ENCODE data around the gene IRAK2.

GRCh38 chr3:10217359-10217758 is 52.6 kb downstream of the IRAK2 start:
- TF ChIP-seq, protein P1, sequence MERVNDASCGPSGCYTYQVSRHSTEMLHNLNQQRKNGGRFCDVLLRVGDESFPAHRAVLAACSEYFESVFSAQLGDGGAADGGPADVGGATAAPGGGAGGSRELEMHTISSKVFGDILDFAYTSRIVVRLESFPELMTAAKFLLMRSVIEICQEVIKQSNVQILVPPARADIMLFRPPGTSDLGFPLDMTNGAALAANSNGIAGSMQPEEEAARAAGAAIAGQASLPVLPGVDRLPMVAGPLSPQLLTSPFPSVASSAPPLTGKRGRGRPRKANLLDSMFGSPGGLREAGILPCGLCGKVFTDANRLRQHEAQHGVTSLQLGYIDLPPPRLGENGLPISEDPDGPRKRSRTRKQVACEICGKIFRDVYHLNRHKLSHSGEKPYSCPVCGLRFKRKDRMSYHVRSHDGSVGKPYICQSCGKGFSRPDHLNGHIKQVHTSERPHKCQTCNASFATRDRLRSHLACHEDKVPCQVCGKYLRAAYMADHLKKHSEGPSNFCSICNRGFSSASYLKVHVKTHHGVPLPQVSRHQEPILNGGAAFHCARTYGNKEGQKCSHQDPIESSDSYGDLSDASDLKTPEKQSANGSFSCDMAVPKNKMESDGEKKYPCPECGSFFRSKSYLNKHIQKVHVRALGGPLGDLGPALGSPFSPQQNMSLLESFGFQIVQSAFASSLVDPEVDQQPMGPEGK (CRISPR knock-in tag; IDR thresholded peaks at IDR 0.05; ENCODE audit: borderline replicate concordance), result no peak
- TF ChIP-seq CSRNP3 (CRISPR knock-in tag; IDR thresholded peaks at IDR 0.05) (no peak), ZFP30 (CRISPR knock-in tag; IDR thresholded peaks at IDR 0.05) (no peak), ZC3H10 (CRISPR knock-in tag; IDR thresholded peaks at IDR 0.05) (no peak), BACH2 (CRISPR knock-in tag; IDR thresholded peaks at IDR 0.05; ENCODE audit: borderline replicate concordance) (no peak), ARNTL (CRISPR knock-in tag; IDR thresholded peaks at IDR 0.05; ENCODE audit: borderline replicate concordance, low read depth) (no peak), ZFP3 (CRISPR knock-in tag; IDR thresholded peaks at IDR 0.05) (no peak)

Data from SK-N-SH treated with all-trans-retinoic acid at 6 μM for 48 hours (cell line).